Endothelial cell of umbilical vein (primary cell): Measurements from ENCODE around the gene GALNT17. TPM values are rescaled to one million over a fixed set of nuclear protein-coding genes. Genes with fewer than 3 reads are reported as not detected.

Source experiments
- BruUV-seq: library from RNA; stranded (reverse); fragments of 400-500 nt; replicated peaks from 2 replicates; lab custom pipeline; 2021; lab: Mats Ljungman, UMichigan
- CTCF ChIA-PET: fragments of 300-600, 350-600 bp; sonication (Branson Sonifier 250); formaldehyde crosslinking; loops from one replicate; lab custom pipeline; 2021; ENCODE audit warnings: antibody characterized with exemption, inconsistent platforms; lab: Charles Lee
- POLR2A ChIA-PET: fragments of 300-600, 350-600 bp; sonication (Branson Sonifier 250); formaldehyde crosslinking; loops from one replicate; lab custom pipeline; 2021; ENCODE audit warnings: antibody characterized with exemption, inconsistent platforms; lab: Charles Lee
- DNase-seq: peaks from one replicate; pipeline ENCODE4 v3.0.0-alpha.2; 2011; ENCODE audit warnings: low read depth, low spot score
- FAIRE-seq: peaks from 2 replicates; lab custom pipeline; 2011; peaks lifted over from hg19 to GRCh38; lab: Jason Lieb, UNC
- H2AFZ ChIP-seq: 2 replicates; pipeline ENCODE4 v1.6.0; 2012; ENCODE audit warnings: low read depth, low read length, control low read depth, inconsistent platforms
- H3K27ac ChIP-seq: 2 replicates; pipeline ENCODE4 v1.5.1; 2011; ENCODE audit warnings: low read depth, mild to moderate bottlenecking, control low read depth, low read length, moderate library complexity; ENCODE audit not compliant: insufficient read depth
- H3K27me3 ChIP-seq, 2 experiments: 2 replicates each; pipeline versions ENCODE4 v1.6.0 to v1.6.1; 2011; ENCODE audit warnings: low read length in 2 of 2, mixed read lengths in 1 of 2; ENCODE audit not compliant: control insufficient read depth in 2 of 2, insufficient read depth in 2 of 2
- H3K36me3 ChIP-seq, 2 experiments: 2 replicates in 1 of 2; 3 replicates in 1 of 2; pipeline ENCODE4 v1.5.1; 2011; ENCODE audit warnings: low read length in 2 of 2, mild to moderate bottlenecking in 1 of 2, moderate library complexity in 1 of 2; ENCODE audit not compliant: control insufficient read depth in 2 of 2, insufficient read depth in 2 of 2; ENCODE audit errors: extremely low read depth in 1 of 2
- H3K4me1 ChIP-seq: 3 replicates; pipeline ENCODE4 v1.5.1; 2011; ENCODE audit warnings: mild to moderate bottlenecking, low read length; ENCODE audit not compliant: control insufficient read depth, insufficient read depth; ENCODE audit errors: extremely low read depth
- H3K4me2 ChIP-seq: 2 replicates; pipeline ENCODE4 v1.6.1; 2011; ENCODE audit warnings: low read length, control low read depth, mixed read lengths; ENCODE audit not compliant: insufficient read depth
- H3K4me3 ChIP-seq, 3 experiments: fragments of 200-600 bp in 1 of 3; sonication (generic), shearing (Covaris generic) in 1 of 3; replicated peaks in 1 of 3; 2 replicates each; pipeline ENCODE4 v1.5.1; 2011 to 2016; ENCODE audit warnings: control low read depth in 3 of 3, low read length in 3 of 3, mild to moderate bottlenecking in 2 of 3, inconsistent platforms in 1 of 3, low read depth in 1 of 3, moderate library complexity in 1 of 3; ENCODE audit not compliant: insufficient read depth in 1 of 3
- H3K79me2 ChIP-seq: 2 replicates; pipeline ENCODE4 v1.6.0; 2012; ENCODE audit warnings: low read length, inconsistent platforms; ENCODE audit not compliant: control insufficient read depth, insufficient read depth
- H3K9ac ChIP-seq: replicated peaks from 2 replicates; pipeline ENCODE3; 2011; ENCODE audit warnings: low read length, control low read depth; ENCODE audit not compliant: insufficient read depth; ENCODE audit errors: extremely low read depth
- H3K9me1 ChIP-seq: replicated peaks from 3 replicates; pipeline ENCODE4 v1.6.0; 2011; ENCODE audit warnings: mild to moderate bottlenecking, low read length; ENCODE audit not compliant: control insufficient read depth, insufficient read depth; ENCODE audit errors: extremely low read depth
- H3K9me3 ChIP-seq: replicated peaks from 2 replicates; pipeline ENCODE4 v1.5.1; 2012; ENCODE audit warnings: low read length, inconsistent platforms; ENCODE audit not compliant: control insufficient read depth, insufficient read depth
- H4K20me1 ChIP-seq: replicated peaks from 2 replicates; pipeline ENCODE3; 2011; ENCODE audit warnings: mild to moderate bottlenecking, low read length; ENCODE audit not compliant: control insufficient read depth, insufficient read depth; ENCODE audit errors: extremely low read depth
- EZH2 ChIP-seq: IDR thresholded peaks from 2 replicates; pipeline ENCODE4 v1.6.1; 2012; ENCODE audit warnings: borderline replicate concordance, low read depth, mild to moderate bottlenecking, moderate library complexity, low read length, inconsistent platforms; ENCODE audit not compliant: severe bottlenecking
- FOS ChIP-seq: IDR thresholded peaks from 2 replicates; pipeline ENCODE4 v1.6.1; 2011; ENCODE audit warnings: mild to moderate bottlenecking, low read length, moderate library complexity, borderline replicate concordance; ENCODE audit not compliant: insufficient read depth
- GATA2 ChIP-seq: IDR thresholded peaks from 2 replicates; pipeline ENCODE4 v1.7.0; 2011; ENCODE audit warnings: low read depth, mild to moderate bottlenecking, moderate library complexity, mixed read lengths, low read length; ENCODE audit not compliant: insufficient read length, insufficient read depth
- POLR2A ChIP-seq: IDR thresholded peaks from 2 replicates; pipeline ENCODE4 v1.6.1; 2012; ENCODE audit warnings: low read depth, mild to moderate bottlenecking, control low read depth, low read length
- POLR2AphosphoS5 ChIP-seq: IDR thresholded peaks from 2 replicates; pipeline ENCODE4 v1.6.1; 2012; ENCODE audit warnings: low read depth, mild to moderate bottlenecking, control low read depth, low read length, moderate library complexity; ENCODE audit not compliant: insufficient read depth
- dilution Hi-C: fragments of 300-500 bp; cut with MboI; formaldehyde crosslinking; loops from one replicate; pipeline ENCODE4 v1.15.0; 2019; ENCODE audit warnings: low sequenced_read_pairs; ENCODE audit not compliant: extremely low pct_ligation_motif_present
- intact Hi-C: fragments of 100-400 bp; cut with micrococcal nuclease; formaldehyde crosslinking; loops from one replicate; pipeline ENCODE4 v1.10.0; 2022
- polyA plus RNA-seq, 4 experiments: library from polyadenylated mRNA; depleted of rRNA in 3 of 4; stranded (reverse) in 3 of 4; unstranded in 1 of 4; fragments of >200 nt; gene quantifications; 2 replicates each; pipeline versions ENCODE4 v1.2.1 to v1.2.3, GENCODE V29; 2011 to 2012; ENCODE audit warnings: missing spikeins in 1 of 4
- total RNA-seq: library from RNA; stranded (reverse); gene quantifications from 2 replicates; pipeline ENCODE4 v1.2.3, GENCODE V29; 2021
- TF ChIP-seq, protein P1 (sequence below), 2 donors: IDR thresholded peaks; 1 replicate in 1 of 2; 2 replicates in 1 of 2; pipeline ENCODE4 v1.5.1; 2011; ENCODE audit warnings: low read length in 2 of 2, mild to moderate bottlenecking in 2 of 2, moderate library complexity in 2 of 2, control low read depth in 1 of 2, inconsistent platforms in 1 of 2, low read depth in 1 of 2; ENCODE audit not compliant: insufficient read depth in 1 of 2; ENCODE audit errors: extremely low read depth in 1 of 2

Gene GALNT17
- total and polyA plus RNA-seq, 2 donors (not counting 3 experiments of a cell fraction or from before 2014, with no cell fraction given) = not detected

DNA sequence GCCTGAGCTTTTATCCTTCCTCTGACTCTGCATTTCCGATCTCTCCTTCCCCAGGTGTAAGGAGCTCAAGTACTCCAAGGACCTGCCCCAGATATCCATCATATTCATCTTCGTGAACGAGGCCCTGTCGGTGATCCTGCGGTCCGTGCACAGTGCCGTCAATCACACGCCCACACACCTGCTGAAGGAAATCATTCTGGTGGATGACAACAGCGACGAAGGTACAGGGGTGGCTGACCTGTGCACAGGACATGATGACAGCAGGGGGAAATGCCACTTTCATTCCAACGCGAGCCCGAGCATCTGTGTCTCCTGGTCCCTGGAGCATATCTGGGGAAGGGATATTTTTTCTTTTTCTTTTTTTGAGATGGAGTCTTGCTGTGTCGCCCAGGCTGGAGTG, 256.2 kb downstream of the GALNT17 start:
- H4K20me1 ChIP-seq = no peaks in the 10 kb centered on the region
- no peak overlapping the region for H3K27ac ChIP-seq
- POLR2A ChIA-PET = no interaction called here
- no peak overlapping the region for H3K9ac ChIP-seq
- CTCF ChIA-PET = no interaction called here
- no peak overlapping the region for H2AFZ ChIP-seq
- dilution Hi-C loops (no loop called here), intact Hi-C loops (no loop called here)
- H3K79me2 ChIP-seq = no peaks in the 10 kb centered on the region
- no peaks in the 10 kb centered on the region for H3K36me3 ChIP-seq
- TF ChIP-seq, protein P1, sequence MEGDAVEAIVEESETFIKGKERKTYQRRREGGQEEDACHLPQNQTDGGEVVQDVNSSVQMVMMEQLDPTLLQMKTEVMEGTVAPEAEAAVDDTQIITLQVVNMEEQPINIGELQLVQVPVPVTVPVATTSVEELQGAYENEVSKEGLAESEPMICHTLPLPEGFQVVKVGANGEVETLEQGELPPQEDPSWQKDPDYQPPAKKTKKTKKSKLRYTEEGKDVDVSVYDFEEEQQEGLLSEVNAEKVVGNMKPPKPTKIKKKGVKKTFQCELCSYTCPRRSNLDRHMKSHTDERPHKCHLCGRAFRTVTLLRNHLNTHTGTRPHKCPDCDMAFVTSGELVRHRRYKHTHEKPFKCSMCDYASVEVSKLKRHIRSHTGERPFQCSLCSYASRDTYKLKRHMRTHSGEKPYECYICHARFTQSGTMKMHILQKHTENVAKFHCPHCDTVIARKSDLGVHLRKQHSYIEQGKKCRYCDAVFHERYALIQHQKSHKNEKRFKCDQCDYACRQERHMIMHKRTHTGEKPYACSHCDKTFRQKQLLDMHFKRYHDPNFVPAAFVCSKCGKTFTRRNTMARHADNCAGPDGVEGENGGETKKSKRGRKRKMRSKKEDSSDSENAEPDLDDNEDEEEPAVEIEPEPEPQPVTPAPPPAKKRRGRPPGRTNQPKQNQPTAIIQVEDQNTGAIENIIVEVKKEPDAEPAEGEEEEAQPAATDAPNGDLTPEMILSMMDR (IDR thresholded peaks at IDR 0.05; ENCODE audit: extremely low read depth in 1 of 2, insufficient read depth in 1 of 2, low read depth in 1 of 2, low read length in 2 of 2) = no peak
- no peak for TF ChIP-seq POLR2AphosphoS5
- TF ChIP-seq FOS = no peak
- H3K4me1 ChIP-seq = no peaks in the 10 kb centered on the region
- BruUV-seq = no TSS peak
- no peak for DNase-seq
- H3K27me3 ChIP-seq = no peaks in the 10 kb centered on the region
- no peak for FAIRE-seq
- H3K9me1 ChIP-seq = no peaks in the 10 kb centered on the region
- no peaks in the 10 kb centered on the region for H3K9me3 ChIP-seq
- no peak overlapping the region for H3K4me3 ChIP-seq
- H3K4me2 ChIP-seq = no peak overlapping the region

DNA sequence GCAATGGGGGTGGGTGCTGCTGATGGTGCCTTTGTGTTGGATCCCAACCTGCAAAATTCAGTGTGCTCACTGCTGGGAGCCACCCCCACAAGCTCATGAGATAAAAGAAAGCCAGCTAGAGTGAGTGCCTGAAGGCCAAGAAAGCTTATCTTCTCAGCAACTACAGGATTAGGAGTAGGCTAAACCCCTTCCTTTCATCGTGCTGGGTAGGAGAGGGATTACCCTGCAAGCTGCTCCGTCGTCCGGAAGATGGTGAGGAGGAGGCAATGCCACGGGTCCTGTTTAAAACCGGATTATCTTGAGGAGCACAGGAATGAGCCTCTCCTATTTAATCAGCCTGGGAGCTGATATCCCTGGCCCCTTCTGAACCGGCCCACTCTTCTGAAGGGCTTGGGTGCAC, 258.0 kb downstream of the GALNT17 start:
- Histone ChIP-seq H3K9me3 (no peaks in the 10 kb centered on the region), H2AFZ (no peak overlapping the region), H3K36me3 (no peaks in the 10 kb centered on the region), H3K27ac (no peak overlapping the region), H3K9me1 (no peaks in the 10 kb centered on the region), H3K4me2 (no peak overlapping the region), H3K4me3 (no peak overlapping the region), H3K27me3 (no peaks in the 10 kb centered on the region), H4K20me1 (no peaks in the 10 kb centered on the region), H3K9ac (no peak overlapping the region), H3K79me2 (no peaks in the 10 kb centered on the region), H3K4me1 (no peaks in the 10 kb centered on the region)
- dilution Hi-C loops (no loop called here), intact Hi-C loops (no loop called here)
- ChIA-PET CTCF (no interaction called here), POLR2A (no interaction called here)
- no peak for DNase-seq
- TF ChIP-seq GATA2 (no peak), EZH2 (no peak), POLR2A (no peak), POLR2AphosphoS5 (no peak)
- BruUV-seq = no TSS peak
- no peak for FAIRE-seq
